GM12878 (cell line): ENCODE data around the gene CD163. TPM values are rescaled to one million over a fixed set of nuclear protein-coding genes. Genes with fewer than 3 reads are reported as not detected.
A peak's percentile ranks its signal among the peaks of the same experiment; 100 is the strongest.

Experiments
- ASH2L ChIP-seq: fragments of 300-600, 200-600 bp; sonication (generic); IDR thresholded peaks from 2 replicates; pipeline ENCODE4 v1.6.1; 2017; ENCODE audit warnings: low read depth, mild to moderate bottlenecking, borderline replicate concordance
- CEBPB ChIP-seq, 2 experiments: fragments of 150-350 bp in 1 of 2; IDR thresholded peaks; 2 replicates each; pipeline ENCODE4 v1.6.1; 2012 to 2014; ENCODE audit warnings: low read depth in 2 of 2, low read length in 2 of 2, borderline replicate concordance in 1 of 2, inconsistent platforms in 1 of 2
- E2F8 ChIP-seq: fragments of 450-650 bp; IDR thresholded peaks from 2 replicates; pipeline ENCODE4 v1.6.1; 2018; ENCODE audit warnings: mild to moderate bottlenecking, low read depth, moderate library complexity; ENCODE audit not compliant: partially characterized antibody
- GATAD2B ChIP-seq: fragments of 450-650 bp; conservative IDR thresholded peaks from 2 replicates; pipeline ENCODE4 v1.6.1; 2017; ENCODE audit warnings: low read depth, mild to moderate bottlenecking, moderate library complexity
- MTA3 ChIP-seq: IDR thresholded peaks from 2 replicates; pipeline ENCODE4 v1.6.1; 2012; ENCODE audit warnings: low read length, inconsistent platforms, borderline replicate concordance
- MYB ChIP-seq: fragments of 150-350 bp; IDR thresholded peaks from 2 replicates; pipeline ENCODE4 v1.6.1; 2014; ENCODE audit warnings: mild to moderate bottlenecking, low read depth, low read length, borderline replicate concordance
- NFXL1 ChIP-seq: fragments of 450-650 bp; IDR thresholded peaks from 2 replicates; pipeline ENCODE4 v1.6.1; 2017; ENCODE audit warnings: antibody characterized with exemption, mild to moderate bottlenecking, borderline replicate concordance
- RBBP5 ChIP-seq: fragments of 200-600 bp; sonication (generic); conservative IDR thresholded peaks from 2 replicates; pipeline ENCODE4 v1.6.1; 2016
- polyA plus RNA-seq, 11 experiments: library from polyadenylated mRNA; depleted of rRNA in 4 of 11; unstranded in 6 of 11; stranded (reverse) in 5 of 11; fragments of >200 nt; fragmentation: Nextera tagmentation in 4 of 11; fragmentation: Illumina TruSeq in 1 of 11; extraction: Ambion mirVana in 4 of 11; extraction: Trizol in 1 of 11; gene quantifications; 1 replicate in 1 of 11; 2 replicates in 10 of 11; pipeline versions ENCODE4 v1.2.1 to v1.2.3, GENCODE V29; 2011 to 2016; ENCODE audit warnings: inconsistent platforms in 2 of 11, missing spikeins in 2 of 11, low read depth in 1 of 11
- total RNA-seq, 4 experiments: library from RNA; depleted of rRNA in 3 of 4; stranded (reverse); fragments of >200 nt in 3 of 4; fragmentation: Illumina TruSeq in 1 of 4; extraction: Trizol in 1 of 4; gene quantifications; 2 replicates each; pipeline versions ENCODE4 v1.2.1 to v1.2.3, GENCODE V29; 2013 to 2021
- TF ChIP-seq, protein P1 (sequence below): IDR thresholded peaks from 2 replicates; pipeline ENCODE4 v1.6.1; 2012; ENCODE audit warnings: low read length, inconsistent platforms
- TF ChIP-seq, protein P2 (sequence below): fragments of 450-650 bp; IDR thresholded peaks from 2 replicates; pipeline ENCODE4 v1.6.1; 2016; ENCODE audit warnings: mild to moderate bottlenecking, moderate library complexity, borderline replicate concordance
- TF ChIP-seq, protein P3 (sequence below): fragments of 450-650 bp; IDR thresholded peaks from 2 replicates; pipeline ENCODE4 v1.6.1; 2017; ENCODE audit warnings: antibody characterized with exemption, mild to moderate bottlenecking, moderate library complexity
- TF ChIP-seq, protein P4 (sequence below), 3 experiments: IDR thresholded peaks in 2 of 3; conservative IDR thresholded peaks in 1 of 3; 2 replicates each; pipeline ENCODE4 v1.5.1; 2011; ENCODE audit warnings: low read depth in 3 of 3, low read length in 3 of 3, mild to moderate bottlenecking in 3 of 3, control low read depth in 2 of 3, moderate library complexity in 2 of 3, inconsistent platforms in 1 of 3, mixed read lengths in 1 of 3; ENCODE audit not compliant: control insufficient read depth in 2 of 3, insufficient read depth in 1 of 3; ENCODE audit errors: extremely low read depth in 1 of 3

Gene CD163
- total and polyA plus RNA-seq, 10 of the 15 experiments (the other 5 are each of a cell fraction or from before 2014, with no cell fraction given) = 0.74 TPM; not detected in 9

DNA sequence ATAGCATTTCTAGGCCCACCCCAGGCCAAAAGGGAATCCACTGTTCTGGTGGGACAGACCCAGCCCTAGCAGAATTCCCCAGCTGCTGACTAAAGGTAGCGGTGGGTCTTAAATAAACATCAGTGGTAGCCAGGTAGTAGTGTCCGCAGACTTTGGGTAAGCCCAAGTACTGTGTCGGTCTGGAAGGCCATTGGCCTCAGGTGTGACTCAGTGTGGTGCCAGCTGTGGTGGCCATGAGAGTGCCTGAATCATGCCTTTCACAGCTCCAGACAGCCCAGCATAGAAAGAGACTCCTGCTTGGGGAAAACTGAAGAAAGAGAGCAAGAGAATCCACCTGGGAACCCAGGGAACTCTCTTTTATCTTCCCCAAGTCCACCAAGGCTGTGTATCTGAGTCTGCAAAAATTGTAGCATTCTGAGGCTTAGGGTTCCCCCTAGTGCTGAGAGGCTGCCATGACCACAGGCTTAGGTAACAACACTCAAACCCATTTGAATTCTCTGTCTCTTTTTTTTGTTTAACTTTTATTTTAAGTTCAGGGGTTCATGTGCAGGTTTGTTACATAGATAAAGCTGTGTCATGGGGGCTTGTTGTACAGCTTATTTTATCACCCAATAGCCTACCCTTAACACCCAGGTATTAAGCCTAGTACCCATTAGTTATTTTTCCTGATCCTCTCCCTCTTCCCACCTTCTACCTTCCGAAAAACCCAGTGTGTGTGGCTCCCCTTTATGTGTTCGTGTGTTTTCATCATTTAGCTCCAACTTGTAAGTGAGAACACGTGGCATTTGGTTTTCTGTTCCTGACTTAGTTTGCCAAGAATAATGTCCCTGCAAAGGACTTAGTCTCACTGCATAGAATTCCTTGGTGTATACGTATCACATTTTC, 43.0 kb downstream of the CD163 start (continued):
- TF ChIP-seq GATAD2B = no peak
- no peak for TF ChIP-seq MTA3
- TF ChIP-seq, protein P1, sequence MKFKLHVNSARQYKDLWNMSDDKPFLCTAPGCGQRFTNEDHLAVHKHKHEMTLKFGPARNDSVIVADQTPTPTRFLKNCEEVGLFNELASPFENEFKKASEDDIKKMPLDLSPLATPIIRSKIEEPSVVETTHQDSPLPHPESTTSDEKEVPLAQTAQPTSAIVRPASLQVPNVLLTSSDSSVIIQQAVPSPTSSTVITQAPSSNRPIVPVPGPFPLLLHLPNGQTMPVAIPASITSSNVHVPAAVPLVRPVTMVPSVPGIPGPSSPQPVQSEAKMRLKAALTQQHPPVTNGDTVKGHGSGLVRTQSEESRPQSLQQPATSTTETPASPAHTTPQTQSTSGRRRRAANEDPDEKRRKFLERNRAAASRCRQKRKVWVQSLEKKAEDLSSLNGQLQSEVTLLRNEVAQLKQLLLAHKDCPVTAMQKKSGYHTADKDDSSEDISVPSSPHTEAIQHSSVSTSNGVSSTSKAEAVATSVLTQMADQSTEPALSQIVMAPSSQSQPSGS = no peak
- TF ChIP-seq, protein P2, sequence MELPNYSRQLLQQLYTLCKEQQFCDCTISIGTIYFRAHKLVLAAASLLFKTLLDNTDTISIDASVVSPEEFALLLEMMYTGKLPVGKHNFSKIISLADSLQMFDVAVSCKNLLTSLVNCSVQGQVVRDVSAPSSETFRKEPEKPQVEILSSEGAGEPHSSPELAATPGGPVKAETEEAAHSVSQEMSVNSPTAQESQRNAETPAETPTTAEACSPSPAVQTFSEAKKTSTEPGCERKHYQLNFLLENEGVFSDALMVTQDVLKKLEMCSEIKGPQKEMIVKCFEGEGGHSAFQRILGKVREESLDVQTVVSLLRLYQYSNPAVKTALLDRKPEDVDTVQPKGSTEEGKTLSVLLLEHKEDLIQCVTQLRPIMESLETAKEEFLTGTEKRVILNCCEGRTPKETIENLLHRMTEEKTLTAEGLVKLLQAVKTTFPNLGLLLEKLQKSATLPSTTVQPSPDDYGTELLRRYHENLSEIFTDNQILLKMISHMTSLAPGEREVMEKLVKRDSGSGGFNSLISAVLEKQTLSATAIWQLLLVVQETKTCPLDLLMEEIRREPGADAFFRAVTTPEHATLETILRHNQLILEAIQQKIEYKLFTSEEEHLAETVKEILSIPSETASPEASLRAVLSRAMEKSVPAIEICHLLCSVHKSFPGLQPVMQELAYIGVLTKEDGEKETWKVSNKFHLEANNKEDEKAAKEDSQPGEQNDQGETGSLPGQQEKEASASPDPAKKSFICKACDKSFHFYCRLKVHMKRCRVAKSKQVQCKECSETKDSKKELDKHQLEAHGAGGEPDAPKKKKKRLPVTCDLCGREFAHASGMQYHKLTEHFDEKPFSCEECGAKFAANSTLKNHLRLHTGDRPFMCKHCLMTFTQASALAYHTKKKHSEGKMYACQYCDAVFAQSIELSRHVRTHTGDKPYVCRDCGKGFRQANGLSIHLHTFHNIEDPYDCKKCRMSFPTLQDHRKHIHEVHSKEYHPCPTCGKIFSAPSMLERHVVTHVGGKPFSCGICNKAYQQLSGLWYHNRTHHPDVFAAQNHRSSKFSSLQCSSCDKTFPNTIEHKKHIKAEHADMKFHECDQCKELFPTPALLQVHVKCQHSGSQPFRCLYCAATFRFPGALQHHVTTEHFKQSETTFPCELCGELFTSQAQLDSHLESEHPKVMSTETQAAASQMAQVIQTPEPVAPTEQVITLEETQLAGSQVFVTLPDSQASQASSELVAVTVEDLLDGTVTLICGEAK = no peak
- TF ChIP-seq, protein P3, sequence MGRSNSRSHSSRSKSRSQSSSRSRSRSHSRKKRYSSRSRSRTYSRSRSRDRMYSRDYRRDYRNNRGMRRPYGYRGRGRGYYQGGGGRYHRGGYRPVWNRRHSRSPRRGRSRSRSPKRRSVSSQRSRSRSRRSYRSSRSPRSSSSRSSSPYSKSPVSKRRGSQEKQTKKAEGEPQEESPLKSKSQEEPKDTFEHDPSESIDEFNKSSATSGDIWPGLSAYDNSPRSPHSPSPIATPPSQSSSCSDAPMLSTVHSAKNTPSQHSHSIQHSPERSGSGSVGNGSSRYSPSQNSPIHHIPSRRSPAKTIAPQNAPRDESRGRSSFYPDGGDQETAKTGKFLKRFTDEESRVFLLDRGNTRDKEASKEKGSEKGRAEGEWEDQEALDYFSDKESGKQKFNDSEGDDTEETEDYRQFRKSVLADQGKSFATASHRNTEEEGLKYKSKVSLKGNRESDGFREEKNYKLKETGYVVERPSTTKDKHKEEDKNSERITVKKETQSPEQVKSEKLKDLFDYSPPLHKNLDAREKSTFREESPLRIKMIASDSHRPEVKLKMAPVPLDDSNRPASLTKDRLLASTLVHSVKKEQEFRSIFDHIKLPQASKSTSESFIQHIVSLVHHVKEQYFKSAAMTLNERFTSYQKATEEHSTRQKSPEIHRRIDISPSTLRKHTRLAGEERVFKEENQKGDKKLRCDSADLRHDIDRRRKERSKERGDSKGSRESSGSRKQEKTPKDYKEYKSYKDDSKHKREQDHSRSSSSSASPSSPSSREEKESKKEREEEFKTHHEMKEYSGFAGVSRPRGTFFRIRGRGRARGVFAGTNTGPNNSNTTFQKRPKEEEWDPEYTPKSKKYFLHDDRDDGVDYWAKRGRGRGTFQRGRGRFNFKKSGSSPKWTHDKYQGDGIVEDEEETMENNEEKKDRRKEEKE = no peak
- no peak for TF ChIP-seq RBBP5
- TF ChIP-seq MYB = no peak
- no peak for TF ChIP-seq E2F8
- TF ChIP-seq, protein P4, sequence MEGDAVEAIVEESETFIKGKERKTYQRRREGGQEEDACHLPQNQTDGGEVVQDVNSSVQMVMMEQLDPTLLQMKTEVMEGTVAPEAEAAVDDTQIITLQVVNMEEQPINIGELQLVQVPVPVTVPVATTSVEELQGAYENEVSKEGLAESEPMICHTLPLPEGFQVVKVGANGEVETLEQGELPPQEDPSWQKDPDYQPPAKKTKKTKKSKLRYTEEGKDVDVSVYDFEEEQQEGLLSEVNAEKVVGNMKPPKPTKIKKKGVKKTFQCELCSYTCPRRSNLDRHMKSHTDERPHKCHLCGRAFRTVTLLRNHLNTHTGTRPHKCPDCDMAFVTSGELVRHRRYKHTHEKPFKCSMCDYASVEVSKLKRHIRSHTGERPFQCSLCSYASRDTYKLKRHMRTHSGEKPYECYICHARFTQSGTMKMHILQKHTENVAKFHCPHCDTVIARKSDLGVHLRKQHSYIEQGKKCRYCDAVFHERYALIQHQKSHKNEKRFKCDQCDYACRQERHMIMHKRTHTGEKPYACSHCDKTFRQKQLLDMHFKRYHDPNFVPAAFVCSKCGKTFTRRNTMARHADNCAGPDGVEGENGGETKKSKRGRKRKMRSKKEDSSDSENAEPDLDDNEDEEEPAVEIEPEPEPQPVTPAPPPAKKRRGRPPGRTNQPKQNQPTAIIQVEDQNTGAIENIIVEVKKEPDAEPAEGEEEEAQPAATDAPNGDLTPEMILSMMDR (IDR thresholded peaks at IDR 0.05 in 2 of 3, conservative IDR thresholded peaks at IDR 0.05 in 1 of 3; ENCODE audit: control insufficient read depth in 2 of 3, extremely low read depth in 1 of 3, insufficient read depth in 1 of 3, low read depth in 3 of 3, low read length in 3 of 3) = peak; percentile 81 to 87 (median 84)
- TF ChIP-seq ASH2L = no peak
- TF ChIP-seq CEBPB (IDR thresholded peaks at IDR 0.05; ENCODE audit: borderline replicate concordance in 1 of 2, low read depth in 2 of 2, low read length in 2 of 2) = no peak
- no peak for TF ChIP-seq NFXL1
